Measurements from ENCODE around the gene ATG4D.

GRCh38 chr19:10593148-10593547, 49.4 kb downstream of the ATG4D start:
- no peak for TF ChIP-seq CTCF (IDR thresholded peaks at IDR 0.05)
- TF ChIP-seq EZH2 (IDR thresholded peaks at IDR 0.05): no peak
